Fibroblast of peridontal ligament (primary cell): ENCODE measurements around the gene PAX5.
A peak's percentile ranks its signal among the peaks of the same experiment; 100 is the strongest.

ENCODE experiments used
- DNase-seq: peaks from one replicate; pipeline ENCODE4 v3.0.0-alpha.2; 2010; ENCODE audit errors: extremely low read depth

Gene PAX5

DNA sequence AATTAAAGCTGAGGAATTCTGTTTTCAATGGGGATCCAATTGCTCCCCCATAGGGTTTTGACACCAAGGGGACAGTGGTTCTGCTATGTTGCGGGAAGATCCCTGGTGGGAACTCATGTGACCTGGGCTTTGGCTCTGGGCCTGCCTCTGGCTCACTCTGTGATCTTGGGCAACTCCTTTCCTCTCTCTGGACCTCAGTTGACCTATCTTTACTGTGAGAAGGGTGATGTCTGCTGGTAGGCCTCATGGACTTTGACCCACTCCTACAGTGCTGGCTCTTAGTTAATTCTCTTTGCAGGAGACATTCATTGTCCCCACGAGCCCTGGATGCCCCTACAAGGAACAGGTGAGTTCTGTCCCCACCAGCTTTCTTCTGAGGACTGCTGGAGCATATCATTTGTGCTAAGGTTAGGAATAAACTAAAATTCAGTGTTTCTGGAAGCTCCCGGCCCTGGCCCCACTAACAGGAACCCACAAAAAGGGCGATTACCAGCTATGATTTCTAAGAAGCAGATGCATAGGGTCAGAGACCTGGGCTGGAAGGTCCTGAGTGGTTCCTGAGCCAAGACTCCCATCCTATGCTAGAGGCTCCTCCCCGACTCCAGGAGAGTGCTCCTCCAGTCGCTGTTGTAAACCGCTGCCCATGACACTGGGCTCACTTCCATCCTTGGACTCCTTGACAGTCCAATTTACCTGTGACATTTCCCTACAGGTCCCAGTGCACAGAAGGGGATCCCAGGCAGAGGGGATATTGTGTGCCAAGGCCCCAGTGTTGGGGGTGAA lies 218.3 kb downstream of the PAX5 start:
- no peak for DNase-seq

DNA sequence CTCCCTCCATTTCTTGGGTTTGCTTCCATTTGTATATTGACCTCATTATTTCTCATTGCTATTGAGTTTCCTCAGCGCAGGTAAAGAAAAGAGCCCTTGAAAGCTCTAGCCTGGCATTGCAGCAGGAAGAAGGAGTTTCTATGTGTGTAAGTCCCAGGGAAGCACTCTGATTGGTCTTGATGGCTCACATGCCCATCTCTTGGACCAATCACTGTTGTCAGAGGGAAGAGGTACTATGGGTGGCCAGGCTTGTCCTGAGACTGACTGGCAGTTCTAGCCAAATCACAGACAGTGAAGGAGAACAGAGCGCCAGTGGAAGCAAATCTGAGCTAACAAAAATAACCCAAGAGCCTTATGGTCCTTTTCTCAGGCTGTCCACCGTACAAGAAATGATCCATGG lies 219.0 kb downstream of the PAX5 start:
- DNase-seq: no peak

DNA sequence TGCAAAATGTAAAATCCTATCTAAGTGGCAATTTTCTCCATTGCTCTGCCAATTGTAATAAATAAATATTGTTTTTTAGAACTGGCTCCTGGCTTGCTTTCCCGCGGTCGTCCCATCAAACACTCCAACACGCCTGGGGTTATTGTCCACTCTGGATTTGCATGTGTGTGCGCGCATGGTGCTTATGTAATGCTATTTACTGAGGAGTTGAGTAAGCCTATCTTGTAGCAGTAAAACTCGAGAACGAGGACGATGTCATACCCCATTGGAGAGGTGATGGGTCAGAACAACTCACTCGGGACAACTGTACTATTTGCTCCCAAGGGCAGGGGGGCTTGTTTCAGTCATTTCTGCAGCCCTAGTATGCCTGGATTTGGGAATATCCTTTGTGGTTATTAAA lies 220.9 kb downstream of the PAX5 start:
- DNase-seq: no peak

DNA sequence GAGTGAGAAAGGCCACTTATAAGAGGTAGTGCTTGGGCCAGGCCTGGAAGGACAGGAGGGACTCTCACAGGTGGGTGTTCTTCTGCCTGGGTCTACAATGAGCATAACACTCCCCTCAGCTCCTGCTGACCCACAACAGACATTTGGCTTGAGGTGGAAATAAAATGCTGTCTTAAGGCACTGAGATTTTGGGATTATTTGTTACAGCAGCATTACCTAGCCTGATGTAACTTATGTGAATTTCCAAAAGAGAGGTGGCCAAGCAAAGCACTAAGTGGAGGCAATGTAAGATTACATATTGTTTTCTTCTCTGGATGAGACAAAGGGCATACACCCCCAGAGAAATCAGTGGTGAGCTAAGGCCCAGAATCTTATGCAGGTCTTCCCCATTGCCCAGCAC lies 221.5 kb downstream of the PAX5 start:
- no peak for DNase-seq

DNA sequence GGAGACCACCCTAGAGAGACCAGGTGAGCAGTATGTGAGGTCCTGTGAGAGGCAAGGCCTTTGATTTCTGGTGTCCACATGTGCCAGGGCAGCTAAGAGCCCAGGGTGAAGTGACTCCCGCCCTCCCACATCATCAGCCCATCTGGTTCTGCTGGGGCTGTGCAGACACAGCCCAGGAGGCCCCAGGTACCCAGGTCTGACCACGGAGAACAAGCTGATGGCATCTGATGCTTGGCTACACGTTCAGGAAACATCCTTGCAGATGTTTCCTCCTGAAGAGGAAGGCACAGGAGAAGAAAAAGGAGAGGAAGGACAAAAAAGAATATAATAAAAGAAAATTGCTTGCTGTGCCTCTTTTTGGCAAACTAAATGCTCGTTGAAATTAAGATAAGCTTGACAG lies 225.8 kb downstream of the PAX5 start:
- DNase-seq: no peak

DNA sequence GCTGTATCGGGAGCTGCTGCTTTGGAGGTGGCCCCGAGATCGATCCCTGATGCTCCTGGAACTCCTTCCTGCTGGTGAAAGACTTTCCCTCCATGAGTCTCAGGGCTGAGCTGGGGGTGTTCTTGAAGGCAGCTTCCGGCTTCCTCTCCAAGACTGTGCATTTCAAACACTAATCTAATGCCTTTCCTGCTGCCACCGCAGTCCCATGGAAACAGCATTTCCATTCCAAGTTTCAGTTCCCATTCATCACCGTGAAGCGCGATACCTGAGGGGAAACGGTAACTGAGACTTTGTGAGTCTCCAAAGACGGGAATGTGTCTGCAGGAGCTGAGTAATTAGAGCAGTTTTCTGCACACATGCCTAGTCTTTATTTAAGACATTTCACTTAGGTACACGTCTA lies 230.1 kb downstream of the PAX5 start:
- DNase-seq: no peak

DNA sequence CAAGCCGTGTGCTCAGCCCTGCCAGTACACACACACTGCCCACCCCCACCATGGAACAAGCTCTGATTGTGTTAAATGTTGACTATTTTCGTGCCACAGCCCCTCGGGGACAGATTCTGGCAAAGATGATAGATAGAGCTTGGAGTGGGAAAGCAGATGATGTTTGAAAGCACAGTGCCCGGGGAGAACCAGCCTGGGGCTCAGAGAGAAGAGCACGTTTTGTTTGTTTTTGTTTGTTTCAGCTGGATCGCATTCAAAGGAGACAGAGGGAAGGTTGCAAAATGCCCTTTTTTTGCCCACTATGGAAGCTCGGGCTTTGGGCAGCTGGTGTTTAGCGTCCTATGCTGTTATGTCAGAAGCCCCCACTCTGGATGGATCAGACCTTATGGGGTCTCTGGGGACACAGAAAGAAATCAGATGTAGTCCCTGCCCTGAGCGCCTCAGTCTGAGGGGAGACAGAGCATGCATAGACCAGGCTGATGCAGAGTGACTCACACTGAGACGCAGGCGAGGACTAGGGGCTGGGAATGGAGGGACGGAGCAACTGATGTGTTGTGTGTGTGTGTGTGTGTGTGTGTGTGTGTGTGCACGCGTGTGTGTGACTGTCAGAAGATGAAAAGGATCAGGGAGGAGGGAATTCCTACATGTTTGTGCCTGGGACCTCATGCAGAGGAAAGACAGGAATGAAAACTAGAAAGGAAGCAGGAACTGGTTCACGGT lies 231.7 kb downstream of the PAX5 start:
- DNase-seq: peak; percentile 10

DNA sequence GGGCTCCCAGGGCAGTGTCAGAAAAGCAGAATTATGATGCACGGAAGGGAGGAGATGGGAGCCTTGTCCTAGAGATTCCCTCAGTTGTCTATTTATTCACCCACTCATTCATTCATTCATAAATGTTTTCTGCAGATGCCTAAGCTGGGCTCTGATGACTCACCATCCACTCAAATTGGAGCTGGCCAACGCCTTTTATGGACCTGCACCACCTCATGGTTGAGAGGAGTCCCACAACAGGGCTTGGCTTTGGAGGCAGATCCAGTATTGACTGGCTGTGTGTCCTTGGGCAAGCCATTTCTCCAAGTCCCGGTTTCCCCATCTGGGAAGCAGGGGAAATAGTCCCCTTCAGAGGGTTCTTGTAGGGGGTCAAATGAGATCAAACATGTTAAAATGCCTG lies 233.6 kb downstream of the PAX5 start:
- DNase-seq: no peak

DNA sequence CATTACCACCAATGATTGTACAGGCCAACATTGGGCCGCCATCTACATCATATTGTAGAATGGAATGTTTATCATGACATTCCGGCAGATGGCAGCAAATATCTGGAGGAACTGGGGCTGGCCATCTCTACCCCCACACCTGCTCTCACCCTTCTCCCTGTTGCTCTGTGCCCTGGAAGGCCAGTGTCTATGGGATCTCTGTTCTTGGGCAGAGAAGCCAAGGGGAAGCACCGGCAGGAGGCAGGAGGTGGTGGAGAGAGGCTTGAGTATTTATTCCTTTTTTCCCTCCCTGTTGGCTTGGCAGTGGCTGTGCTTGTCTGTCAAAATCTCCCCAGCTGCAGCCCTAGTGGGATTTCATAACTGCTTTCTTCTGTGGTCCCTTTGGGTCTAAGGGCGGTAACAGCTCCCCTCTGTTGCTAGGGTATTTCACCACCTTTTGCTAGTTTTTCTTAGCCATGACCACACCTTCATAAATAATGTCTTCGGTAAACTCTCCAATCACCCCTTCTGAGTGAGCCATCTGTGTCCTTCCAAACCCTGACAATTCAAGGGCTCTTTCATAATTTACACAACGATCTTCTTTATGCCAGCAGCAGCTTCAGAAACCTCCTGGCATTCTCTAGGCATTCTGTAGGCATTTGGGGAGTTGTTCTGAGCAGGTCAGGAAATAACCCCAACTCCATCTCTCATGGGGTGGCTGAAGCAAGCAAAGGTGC lies 235.6 kb downstream of the PAX5 start:
- DNase-seq: no peak

DNA sequence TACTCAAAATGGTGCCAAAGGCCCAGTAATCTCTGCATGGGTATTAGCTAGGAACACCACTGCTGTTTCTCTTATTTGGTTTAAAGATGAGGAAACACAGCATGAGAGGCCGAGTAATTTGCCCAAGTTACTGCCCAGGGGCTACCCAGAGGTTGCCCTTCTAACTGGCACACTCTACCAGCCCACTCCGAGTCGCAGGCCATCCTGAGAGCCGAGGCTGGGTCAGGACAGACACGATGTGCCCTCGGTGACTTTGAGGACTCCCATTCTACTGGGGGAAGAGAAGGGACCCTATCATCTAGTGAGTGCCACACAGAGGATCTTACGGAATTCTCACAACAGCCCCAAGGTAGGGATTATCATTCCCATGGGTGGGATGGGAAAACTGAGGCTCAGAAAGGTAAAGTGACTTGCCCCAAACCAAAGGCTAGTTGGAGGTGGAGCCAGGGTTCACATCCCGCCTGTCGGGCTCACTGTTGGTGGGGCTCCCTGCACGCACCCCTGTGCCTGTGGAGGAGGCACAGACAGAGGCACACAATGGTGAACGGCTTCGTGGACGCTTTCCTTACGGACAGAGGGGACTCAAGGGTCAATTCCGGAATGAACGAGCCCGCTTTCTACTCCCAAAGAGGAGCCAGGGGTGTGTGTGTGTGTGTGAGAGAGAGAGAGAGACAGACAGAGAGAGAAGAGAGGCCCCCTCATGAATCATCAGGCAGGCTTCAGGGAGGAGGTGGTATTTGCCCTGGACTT lies 236.4 kb downstream of the PAX5 start:
- DNase-seq: no peak

DNA sequence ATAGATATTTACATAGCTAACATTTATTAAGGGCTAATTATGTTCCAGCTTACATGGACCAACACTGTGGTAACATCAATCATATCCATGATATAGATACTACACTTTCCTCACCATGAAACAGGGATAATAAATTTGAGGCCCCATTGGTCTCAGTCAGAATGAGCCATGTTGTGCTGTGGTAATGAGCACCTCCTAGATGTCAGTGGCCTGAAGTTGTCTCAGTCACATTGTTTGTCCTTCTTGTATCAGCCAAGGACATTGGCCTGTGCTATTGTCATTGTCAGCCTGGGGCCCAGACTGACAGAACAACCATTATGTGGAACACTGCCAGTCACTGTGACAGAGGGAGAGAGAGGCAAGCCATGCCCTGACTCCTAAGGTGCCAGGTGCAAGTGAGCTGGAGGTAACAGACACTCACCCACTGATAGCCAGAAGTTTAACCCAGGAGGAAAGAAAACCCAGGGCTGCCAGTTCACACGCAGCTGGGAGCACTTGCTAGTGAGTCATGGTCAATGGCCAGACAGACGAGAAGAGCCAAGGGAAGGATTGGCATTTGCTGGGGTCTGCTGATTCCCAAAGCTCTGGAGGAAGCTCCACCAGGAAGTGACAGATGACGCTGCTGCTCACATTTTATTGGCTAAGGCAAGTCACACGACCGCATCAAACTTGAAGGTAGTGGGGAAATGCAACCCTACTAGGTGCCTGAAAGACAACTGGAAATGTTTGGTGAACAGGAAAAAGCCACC lies 237.2 kb downstream of the PAX5 start:
- DNase-seq: no peak

DNA sequence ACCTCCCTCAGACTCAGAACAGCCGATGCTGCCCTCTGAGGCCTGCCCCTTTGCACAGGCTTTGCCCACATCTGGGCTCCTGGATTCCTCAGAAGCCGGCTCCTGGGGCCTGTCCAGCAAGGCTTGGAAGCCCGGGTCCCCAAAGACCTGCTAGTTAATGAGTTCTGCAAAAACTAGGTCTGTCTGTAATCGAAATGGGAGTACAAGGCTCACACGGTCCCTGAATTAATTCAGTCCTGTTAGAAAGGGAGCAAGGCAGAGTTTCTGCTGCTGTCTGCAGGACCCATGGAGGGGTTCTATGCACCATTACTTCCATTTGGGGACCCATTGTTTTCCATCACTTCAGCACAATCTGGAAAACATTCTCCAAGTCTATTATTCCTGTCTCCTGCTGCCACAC lies 239.6 kb downstream of the PAX5 start:
- DNase-seq: no peak

DNA sequence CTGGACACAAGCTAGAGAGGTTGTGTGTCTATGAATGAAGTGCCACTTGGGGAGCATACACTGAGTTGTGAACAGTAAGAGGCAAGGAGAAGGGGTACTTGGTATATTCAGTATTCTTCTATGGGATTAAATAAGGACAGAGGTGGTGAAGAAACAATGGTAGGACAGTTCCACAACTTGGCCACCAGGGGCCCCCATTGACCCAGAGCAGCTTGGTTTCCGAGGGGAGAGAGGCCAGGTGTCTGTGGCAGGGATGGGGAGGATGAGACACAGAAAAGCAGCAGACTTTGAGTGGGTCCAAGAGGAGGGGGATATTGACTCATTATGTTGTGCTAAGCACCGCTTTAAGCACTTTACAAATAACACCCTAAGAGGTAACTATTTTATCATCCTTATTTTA lies 240.8 kb downstream of the PAX5 start:
- no peak for DNase-seq

DNA sequence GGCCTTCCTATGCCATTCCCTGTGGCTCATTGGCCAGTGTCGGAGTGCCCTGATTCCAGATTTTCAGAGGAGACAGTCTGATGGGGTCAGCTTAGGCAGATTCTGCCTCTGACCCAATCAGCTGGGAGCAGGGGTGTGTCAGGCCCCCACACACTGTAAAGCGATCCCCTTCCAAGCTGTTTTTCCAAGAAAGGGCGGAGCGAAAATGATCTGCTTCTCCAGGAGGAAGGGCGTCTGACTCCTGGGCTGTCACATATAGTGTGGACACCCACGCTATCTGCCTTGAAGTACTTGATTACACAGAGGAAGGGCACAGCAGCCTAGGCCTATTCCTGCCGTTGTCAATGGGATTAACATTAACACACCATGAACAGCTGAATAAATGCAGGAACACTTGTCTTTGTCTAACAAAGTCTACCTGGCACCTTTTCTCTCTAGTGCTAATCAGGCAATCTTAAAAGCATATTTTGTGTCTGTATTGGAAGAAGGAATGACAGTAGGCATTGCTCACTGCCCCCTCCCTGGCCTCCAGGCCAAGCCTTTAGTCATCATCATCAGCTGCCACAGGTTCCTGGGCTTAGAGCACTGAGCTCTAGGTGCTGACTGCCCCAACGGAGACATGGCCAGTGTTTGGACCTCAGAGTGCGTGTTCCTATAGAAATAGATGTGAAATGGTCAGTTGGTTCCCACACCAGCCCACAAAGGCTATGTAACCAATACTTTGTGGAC lies 242.7 kb downstream of the PAX5 start:
- no peak for DNase-seq

DNA sequence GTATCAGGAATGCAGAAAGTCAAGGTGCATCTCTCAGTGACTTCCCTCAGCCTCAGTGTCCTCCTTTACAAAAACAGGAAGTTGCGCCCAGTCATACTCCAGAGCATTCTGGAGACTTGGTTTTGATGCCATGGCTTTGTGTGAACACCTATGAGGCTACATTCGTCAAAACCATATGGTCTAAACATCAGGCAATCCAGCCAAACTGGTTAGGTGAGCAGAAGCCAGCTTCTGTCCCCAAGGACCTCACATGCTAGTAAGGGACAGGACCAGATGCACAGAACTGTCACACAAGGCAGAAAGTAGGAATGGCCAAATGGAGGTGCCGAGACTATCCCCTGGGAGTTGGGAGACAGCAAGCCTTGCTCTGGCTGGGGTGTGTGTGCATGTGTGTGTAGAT lies 244.2 kb downstream of the PAX5 start:
- no peak for DNase-seq

DNA sequence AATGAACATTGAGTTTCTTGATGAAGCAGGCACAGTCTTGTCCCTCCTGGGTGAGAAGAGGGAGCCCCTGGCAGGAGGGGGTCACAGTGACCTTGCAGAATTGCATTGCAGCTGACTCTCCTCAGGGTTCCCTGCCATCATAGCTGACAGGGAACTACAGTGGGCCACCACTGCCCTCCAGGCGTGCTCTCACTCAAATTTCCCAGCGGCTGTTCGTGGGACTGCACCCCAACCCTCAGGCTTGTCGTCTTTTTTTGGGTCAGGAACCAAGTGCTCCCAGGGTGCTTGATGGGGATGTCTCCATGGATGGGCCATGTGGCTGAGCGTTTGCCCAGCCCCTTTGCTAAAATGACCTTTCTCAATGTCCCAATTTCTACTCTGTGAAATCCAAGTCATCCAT lies 245.5 kb downstream of the PAX5 start:
- DNase-seq: no peak

DNA sequence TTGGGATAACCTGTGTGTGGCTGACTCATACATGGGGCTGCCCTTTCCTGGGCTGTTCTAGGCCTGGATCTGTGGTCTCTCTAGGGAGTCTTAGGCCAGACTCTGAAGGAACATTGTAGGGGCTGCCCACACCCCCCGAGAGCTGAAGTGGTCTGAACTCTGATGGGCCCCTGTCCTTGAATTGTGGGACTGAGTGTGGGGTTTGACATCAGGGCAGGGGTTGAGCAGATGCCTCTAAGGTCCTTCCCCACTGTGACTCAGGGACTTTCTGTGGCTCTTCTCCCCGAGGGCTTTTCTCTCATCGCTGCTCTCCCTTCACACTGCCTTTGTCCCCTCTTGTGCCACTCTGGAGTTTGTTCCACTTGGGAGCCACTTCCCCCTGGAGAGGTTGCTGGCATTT lies 246.4 kb downstream of the PAX5 start:
- DNase-seq: no peak
